Hippocampal formation (tissue), 2 donors: ENCODE data around the gene CAPRIN1.
"Not testable (repeated sequence)": the region's sequence is repeated elsewhere in the genome, so short reads cannot be mapped to it uniquely, and the experiment has no call there.

ENCODE experiments used
- DNase-seq, 2 donors: peaks; one replicate each; lab custom pipeline; 2025; lab: John Stamatoyannopoulos, UW

The CAPRIN1 gene

DNA sequence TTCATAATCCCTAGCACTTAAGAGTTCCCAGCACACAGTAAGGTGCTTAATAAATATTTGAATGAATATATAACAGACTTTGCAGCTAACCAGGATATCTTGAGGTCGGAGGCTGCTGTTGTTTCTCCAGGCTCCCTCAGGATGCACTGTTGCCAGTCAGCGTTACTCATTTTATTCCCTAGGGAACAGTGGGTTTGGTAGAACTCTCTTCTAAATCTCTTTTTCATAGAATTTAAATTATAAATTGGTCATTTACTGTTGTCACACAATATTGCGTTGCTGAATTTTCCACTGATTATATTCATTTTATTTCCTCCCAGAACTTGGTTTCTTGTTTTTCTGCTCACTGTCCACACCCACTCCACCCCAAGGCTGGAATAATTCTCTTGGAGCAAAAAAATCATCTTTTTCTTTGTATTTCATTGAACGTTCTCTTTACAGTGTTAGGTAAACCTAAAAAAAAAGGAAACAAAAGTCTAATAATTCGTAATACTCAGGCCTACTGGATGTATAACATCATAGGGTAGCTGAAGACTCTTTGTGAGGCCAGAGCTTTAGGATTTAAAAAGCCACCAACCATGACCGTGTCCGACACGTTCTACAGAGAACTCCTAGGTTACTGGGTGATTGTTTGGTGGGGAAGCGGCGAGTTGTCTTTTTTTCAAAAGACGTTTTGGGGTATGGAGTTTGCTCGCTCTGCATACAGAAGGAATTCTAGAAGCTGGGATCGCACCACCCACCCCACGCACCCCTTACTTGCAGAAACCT lies 766 bp upstream of the CAPRIN1 start:
- DNase-seq = peak in 1 of 2 donors; percentile 62

- DNase-seq = peak; percentile 62 to 82
Observed at GRCh38 chr11:34052036-34052607, 591 bp downstream of the CAPRIN1 start.

DNA sequence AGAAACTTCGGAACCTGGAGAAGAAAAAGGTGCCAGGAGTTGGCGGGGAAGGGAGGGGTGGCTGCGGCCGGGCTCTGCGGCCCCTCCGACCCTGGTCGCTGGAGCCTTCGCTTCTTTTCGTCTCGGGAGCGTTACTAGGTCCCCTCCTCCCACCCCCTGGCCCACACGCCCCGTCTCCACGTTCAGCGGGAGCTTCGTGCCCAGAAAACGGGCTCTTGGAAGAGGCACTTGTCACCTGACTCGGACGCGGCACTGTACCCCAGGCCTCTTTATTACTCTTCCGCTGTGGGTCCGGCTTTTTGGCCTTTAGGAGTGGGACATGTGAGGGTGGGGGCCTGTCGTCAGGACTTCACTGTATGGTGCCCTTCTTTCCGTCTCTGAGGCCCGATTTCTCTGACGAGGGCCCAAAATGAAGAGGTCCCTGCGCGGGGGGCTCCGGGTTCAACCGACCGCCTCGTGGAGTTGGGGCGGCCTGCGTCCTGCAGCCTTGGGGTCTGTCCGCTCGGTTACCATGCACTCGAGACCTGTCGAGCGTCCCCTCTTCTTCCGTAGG lies 1.2 kb downstream of the CAPRIN1 start:
- no peak for DNase-seq

GRCh38 chr11:34053161-34053686 lies 1.7 kb downstream of the CAPRIN1 start:
- peak; percentile 40 to 55 for DNase-seq

DNA sequence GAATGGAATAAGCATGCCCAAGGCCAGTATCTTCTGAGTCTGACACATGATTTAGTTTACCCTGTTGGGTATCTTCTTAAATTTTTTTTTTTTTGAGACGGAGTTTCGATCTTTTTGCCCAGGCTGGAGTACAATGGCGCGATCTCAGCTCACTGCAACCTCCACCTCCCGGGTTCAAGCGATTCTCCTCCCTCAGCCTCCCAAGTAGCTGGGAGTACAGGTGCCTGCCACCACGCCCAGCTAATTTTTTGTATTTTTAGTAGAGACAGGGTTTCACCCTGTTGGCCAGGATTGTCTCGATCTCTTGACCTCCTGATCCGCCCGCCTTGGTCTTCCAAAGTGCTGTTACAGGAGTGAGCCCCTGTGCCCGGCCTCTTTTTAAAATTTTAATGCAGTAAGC lies 2.8 kb downstream of the CAPRIN1 start:
- DNase-seq = not testable (repeated sequence)

DNA sequence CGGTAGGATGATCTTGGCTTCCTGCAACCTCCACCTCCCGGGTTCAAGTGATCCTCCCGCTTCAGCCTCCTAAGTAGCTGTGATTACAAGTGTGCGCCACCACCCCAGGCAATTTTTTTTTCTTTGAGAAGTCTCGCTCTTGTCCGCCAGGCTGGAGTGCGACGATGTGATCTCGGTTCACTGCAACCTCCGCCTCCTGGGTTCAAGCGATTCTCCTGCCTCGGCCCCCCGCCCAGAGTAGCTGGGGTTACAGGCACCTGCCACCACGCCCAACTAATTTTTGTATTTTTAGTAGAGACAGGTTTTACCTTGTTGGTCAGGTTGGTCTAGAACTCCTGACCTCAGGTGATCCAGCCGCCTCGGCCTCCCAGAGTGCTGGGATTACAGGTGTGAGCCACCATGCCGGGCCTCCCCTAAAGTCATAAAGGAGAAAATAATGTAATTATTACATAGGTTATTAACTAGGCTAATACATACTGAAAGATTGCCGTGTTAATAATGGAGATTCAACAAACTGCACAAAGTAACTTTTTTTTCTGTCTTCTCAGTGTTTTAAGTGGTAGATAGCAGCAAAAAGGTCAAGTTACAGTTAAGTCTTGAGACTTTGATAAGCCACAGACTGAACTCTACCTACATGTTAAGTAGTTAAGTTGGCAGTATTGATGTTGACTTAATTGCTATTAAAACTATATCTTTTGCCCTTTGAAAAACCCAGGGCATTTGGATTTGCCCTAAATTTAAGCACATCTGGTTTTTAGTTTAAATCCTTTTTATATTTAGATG lies 3.9 kb downstream of the CAPRIN1 start:
- DNase-seq = no peak

DNA sequence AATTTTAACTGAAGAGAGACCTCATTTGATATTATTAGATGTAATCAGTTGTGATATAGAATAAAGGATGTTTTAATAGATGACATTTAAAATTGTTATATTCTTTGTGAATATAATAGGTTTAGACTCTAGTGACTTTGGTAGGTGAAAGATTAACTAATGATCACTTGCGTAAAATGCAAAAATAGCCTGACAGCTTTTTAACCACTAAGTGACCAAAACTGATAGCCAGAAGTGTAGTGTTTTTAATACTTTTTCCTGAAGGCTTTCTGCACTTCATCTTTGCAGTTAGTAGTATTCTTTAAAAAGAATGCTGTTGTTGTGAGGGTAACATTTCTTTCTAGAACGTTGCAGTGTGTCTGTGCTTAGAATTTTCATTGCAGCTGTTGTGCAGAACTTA lies 5.1 kb downstream of the CAPRIN1 start:
- no peak for DNase-seq

DNA sequence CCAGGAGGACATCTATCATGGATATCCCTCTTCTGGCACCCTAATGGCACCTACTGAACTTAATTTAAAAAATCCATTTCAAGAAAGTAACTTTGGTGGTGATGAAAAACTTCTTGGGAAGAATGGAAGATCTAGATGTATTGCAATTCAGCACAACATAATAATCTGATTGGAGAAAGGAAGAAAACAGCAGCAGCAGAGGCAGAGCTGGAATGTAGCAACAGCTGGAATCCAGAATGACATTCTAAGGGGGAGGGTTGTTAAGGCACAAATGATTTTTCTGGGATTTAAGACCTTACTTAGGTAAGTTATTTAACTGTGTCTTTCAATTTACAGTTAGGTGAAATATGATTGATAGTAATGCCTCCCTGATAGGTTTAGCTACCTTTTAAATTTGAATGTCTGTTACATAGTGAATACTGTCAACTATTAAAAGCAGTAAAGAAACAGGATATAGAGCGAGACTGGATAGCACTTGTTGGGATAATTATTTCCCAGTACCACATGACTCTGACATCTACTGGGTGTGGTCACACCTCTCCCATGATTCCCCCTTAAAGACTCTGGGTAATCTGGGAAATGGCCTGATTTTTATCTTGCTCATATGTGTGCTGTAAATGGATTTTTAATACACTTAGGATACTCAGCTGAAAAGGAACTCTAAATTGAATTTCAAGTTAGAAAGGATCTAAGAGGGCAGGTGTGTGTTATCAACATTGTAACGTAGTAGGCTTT lies 11.7 kb downstream of the CAPRIN1 start:
- DNase-seq = no peak

DNA sequence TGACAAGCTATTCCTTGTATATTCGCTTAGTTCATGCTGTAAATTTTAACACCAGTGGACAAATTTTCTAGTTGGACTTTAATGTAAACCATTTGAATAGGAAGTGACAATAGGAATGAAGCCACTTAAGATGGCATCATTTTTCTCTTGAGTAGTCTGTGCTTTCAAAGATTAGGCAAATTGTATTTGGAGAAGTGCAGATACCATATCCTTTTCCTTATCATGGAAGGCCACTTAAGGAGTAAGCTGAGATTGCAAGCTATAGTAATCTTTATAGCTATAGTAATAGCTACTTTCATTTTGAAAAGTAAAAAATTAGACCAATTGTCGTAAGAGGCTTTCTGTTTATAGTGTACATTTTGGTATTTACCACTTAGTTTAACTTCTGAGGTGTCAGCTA lies 12.8 kb downstream of the CAPRIN1 start:
- no peak for DNase-seq

DNA sequence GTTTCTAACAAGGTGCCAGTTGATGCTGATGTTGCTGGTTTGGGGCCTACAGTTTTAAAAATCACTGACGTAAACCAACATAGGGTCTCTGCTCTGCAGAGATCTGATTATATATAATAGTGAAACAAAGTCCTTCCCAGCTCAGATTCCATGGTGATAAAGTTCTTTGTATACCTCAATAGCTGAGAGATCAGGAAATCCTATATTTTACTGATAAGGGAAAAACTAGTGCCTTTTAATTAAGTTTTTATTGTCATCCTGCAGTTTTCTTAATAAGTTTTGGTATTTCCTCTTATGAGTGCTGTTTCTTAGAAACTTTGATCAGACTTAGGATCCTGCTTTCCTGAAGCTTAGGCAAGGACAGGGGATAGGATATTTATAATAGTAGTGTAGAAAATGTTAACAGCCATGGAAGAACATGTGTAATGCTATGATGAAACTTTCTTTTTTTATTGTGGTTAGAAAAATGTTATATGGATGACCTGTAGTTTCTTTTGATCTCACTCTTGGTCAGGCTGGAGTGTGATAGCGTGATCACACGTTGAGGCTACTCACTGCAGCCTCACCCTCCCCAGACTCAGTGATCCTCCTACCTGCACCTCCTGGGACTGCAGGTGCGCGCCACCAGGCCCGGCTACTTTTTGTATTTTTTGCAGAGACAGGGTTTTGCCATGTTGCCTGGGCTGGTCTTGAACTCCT lies 14.1 kb downstream of the CAPRIN1 start:
- DNase-seq = no peak

- not testable (repeated sequence) for DNase-seq
Observed at GRCh38 chr11:34066766-34067165, 15.2 kb downstream of the CAPRIN1 start.

- DNase-seq = no peak
Observed at GRCh38 chr11:34067383-34068065, 16.0 kb downstream of the CAPRIN1 start.

GRCh38 chr11:34068111-34068510 lies 16.6 kb downstream of the CAPRIN1 start:
- DNase-seq = no peak

DNA sequence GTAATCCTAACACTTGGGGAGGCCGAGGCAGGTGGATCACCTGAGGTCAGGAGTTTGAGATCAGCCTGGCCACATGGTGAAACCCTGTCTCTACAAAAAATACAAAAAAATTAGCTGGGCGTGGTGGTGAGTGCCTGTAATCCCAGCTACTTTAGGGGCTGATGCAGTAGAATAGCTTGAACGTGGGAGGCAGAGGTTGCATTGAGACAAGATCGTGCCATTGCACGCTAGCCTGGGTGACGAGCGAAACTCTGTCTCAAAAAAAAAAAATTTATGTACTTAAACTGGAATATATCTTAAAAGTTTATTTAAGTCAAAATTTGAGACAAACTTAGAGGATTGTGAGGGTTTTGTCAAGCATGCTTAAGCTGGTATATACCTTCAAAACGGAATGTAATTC lies 19.8 kb downstream of the CAPRIN1 start:
- DNase-seq = not testable (repeated sequence)

GRCh38 chr11:34072041-34072440 lies 20.5 kb downstream of the CAPRIN1 start:
- DNase-seq = no peak

GRCh38 chr11:34072832-34073231 lies 21.3 kb downstream of the CAPRIN1 start:
- DNase-seq = no peak

GRCh38 chr11:34074391-34074790 lies 22.9 kb downstream of the CAPRIN1 start:
- DNase-seq = no peak

DNA sequence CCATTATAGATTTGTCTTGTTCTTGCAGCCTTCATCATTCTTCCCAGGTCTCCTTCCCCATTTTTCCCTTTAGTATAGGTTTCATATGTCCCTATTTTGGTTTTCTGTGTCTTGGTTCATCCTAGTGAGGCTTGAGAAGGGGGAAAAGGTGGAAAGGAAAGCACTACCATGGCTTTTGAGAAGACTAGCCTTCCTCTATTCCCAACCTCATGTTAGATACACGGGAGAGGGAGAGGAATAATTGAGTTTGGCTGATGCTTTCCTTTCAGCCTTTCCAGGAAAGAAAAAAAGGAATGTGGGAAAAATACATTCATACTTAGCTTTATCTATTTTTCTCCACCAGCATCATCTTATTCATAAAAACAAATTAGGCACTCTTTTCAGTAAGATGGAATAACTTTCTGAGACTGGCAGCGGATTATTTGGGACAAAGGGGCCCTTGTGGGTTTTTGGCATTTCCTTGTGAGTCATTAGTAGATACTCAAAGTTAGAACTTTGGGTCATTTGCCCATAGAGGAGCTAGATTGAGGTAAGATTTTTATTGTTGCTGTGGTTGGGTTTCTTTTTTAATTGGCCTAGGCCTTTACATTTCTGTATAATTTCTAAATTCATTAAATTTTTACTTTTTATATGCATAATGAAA lies 23.8 kb downstream of the CAPRIN1 start:
- DNase-seq = no peak

GRCh38 chr11:34080609-34081008 lies 29.1 kb downstream of the CAPRIN1 start:
- no peak for DNase-seq

GRCh38 chr11:34084637-34085036 lies 33.1 kb downstream of the CAPRIN1 start:
- DNase-seq = no peak
